ENCODE data around the gene FLNB.

FLNB gene

DNA sequence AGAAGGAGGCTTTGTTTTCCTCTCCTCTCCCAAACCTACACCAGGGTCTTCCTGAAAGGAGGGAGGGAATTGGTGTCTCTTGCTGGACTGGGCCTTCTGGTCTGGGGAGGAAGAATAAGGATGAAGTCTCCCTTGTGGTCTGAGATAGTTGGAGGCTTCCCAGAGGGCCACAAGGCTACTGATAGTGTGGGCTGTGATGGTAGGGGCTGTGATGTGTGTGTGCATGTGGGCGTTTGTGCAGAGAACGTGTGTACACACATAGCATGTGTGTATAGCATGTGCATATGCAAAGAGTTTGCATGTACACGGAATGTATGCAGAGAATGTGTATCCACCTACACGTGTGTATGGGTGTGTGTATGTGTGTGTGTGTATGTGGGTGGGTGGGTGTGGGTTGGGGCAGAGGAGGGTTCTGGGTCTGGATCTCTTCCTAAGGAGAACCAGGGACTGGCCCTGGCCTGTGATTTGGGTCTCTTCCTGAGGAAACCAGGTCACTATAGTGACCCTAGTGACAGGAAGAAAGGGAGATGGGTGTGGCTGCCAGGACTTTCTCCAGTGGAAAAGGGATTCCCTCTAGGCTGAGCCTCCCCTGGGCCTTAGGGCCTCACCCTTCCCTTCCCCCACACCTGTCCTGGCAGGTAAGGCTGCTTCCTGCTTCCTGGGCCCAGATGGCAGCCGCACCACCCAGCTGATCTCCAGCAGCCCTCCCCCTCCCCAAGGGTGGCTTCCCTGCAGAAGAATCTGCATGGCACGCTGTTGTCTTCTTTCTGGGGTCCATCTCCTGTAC lies 1.7 kb downstream of the FLNB start:
- DNase-seq (ENCODE audit: low read depth in 2 of 2) = no peak

DNA sequence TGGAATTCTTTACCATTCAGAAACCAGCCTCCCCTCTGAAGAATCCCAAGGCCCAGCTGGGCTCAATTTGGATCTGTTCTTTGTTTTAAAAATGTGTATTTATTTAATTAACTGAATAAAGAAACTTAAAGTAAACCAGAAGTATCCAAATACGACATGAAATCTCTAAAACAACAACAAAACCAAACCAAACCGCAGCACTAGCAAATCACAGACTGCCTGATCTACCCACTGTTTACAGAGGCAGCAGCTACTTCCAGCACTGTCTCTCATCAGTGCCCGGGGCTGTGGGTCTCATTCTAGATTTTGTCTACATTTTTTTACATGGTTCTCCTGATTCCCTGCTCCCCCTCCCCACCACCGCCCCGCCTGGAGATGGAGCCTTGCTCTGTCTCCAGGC lies 2.3 kb downstream of the FLNB start:
- DNase-seq (ENCODE audit: low read depth in 2 of 2) = no peak

DNA sequence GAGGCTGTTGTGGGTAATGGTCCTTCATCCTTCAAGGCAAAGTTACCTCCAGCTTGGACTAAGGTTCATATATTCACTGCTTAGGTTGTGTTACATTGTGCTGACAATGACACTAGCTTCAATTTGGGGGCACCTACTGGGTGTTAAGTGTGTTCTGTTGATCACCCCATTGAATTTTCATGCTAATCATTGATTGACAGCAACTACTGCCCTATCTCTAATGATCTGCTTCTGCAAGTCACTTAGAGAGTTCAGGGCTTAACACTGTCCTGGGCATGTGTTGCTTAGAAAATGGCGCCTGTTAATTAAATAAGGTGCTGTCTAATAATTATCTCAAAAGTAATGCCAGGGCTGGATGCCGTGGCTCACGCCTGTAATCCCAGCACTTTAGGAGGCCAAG lies 3.4 kb downstream of the FLNB start:
- DNase-seq (ENCODE audit: low read depth in 2 of 2) = no peak

DNA sequence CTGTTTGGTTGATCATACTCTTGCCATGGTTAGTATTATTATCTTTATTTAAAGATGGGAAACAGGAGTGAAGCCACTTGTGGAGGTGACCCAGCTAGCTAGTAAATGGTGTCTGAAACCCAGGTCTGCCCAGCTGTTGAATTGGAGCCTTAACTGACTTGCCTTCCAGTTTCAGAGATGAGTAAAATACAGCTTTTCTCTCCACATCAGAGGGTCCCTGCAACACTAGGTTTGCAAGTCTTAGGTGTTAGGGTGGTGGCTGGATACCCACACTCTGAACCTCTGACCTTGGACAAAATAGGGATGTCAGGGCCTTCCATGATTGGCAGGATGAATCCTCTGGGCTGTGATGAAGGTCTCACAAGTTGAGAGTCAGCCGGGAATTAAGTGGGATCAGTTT lies 4.1 kb downstream of the FLNB start:
- no peak for DNase-seq (ENCODE audit: low read depth in 2 of 2)

DNA sequence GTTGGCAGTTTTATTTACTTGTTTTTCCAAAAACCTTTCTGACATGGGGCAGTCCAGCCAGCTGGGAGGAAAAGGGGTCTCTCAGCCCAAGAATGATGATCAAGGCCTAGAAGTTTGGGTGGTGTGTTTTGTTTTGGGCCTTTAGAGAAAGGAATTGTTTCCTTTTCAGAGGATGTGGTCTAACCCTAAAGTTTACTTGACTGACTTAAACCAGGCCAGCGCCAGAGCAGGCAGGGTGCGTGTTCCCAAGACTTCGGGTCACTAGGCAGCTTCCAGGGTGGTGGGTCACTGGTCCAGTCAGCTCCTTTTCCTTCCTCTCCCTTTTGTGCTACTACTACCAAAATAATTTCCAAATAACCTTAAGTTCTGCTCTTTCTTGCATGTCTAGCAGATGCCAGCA lies 4.9 kb downstream of the FLNB start:
- DNase-seq (ENCODE audit: low read depth in 2 of 2) = no peak

DNA sequence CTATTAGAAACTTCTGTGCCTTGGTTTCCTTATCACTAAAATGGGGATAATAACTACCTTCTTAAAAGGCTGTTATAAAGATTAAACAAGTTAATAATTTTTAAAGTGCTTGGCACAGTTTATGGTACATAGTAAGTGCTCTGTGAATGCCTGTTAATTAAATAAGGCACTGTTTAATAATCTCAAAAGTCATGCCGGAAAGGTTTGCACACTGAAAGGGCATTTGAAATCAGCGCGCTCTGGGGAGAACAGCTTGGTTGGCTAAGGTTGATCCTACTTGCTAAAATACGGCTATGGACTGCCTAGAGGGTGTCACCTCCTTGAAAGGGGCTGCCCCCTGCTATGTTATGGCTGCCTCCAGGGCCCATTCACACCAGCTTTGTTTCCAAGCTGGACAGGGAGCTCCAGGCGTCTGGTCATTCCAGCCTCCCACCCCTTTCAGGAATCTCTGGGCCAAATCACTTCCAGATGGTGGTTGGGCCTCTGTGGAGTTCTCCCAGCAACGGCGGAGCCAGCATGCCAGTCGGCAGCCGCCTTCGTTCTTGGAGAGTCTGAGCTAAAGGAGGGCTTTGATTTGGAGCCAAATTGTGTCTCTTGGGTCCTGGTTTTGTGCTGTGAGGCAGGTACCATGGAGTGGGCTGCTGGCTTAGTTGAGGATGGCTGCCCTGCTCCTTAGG lies 5.9 kb downstream of the FLNB start:
- DNase-seq (ENCODE audit: low read depth in 2 of 2) = no peak

DNA sequence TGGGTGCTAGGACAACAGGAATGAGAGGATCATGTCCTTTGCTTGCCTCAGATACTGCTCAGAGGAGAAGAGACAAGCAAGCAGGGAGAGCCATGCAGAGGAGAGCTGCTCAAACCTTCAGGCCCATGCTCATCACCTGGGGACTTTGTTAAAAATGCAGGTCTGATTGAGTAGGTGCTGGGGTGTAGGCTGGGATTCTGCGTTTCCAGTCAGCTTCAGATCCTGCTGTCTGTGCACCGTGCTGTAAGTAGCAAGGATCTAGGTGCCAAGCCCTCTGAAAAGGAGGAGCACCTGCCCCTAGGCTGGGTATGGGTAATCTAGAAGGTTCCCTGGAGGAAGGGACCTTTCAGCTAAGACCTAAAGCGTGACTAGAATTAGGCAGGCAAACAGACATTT lies 7.3 kb downstream of the FLNB start:
- no peak for DNase-seq (ENCODE audit: low read depth in 2 of 2)

DNA sequence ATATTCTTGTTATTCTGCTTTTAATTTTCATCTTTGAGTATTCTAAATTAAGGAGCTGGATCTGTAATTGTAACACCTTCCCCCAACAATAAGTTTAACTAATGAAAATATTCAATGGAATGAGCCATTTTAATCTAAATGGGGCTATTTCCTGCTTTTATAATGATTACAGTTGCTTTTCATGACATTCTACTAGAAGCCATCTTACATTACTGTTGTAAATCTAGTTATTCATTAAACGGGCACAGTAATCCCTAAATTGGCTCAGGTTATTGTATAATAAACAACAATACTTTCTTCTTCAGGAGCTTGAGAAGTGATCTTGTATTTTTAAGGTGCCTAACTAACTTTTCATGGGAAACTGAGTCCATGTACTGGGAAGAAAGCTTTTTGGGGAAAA lies 8.5 kb downstream of the FLNB start:
- no peak for DNase-seq (ENCODE audit: low read depth in 2 of 2)

DNA sequence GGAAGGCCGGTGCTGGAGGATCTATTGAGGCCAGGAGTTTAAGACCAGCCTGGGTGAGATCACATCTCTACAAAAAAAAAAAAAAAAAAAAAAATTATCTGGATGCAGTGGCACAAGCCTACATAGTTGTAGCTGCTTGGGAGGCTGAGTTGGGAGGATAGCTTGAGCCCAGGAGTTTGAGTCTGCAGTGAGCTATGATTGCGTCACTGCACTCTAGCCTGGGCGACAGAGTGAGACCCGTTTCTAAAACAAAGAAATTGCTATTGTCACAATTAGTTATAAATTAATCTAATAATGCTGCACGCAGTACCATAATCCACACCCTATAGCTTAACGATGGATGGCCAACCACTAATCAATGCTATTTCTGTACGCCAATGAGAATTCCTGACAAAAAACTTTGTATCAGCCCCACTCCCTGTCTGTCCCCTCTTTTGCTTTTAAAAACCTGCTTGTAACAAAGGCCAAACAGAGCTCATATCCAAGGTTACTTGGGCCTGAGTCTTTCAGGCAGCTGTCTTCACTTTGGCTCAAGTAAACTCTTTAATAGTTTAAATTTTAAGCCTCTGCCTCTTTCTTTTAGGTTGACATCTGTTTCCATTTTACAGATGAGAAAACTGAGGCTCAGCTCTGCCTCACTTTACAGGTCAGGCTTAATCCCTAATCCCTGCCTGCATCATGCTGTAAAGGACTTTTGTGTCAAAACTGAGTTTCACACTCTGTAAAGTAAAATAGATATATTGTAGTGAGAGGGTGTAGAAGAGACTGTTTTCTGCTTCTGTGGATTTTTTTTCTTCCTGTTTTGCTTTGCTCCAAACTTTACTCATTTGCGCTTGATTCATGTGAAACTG lies 10.9 kb downstream of the FLNB start:
- no peak for DNase-seq (ENCODE audit: low read depth in 2 of 2)

DNA sequence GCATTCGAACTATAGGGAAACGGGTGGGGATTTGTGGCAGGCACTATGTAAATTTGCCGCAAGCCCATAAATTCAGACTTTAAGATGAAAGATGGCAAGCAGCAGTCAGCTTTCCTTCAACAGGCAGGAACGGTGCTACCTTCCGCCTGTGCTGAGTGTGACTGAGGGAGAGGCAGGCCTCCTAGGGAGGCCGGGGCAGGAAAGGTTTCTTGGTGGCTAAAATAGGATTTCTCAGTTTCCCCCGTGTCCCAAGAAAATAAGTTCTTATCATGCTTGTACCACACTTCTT lies 12.5 kb downstream of the FLNB start:
- no peak for DNase-seq (ENCODE audit: low read depth in 2 of 2)

DNA sequence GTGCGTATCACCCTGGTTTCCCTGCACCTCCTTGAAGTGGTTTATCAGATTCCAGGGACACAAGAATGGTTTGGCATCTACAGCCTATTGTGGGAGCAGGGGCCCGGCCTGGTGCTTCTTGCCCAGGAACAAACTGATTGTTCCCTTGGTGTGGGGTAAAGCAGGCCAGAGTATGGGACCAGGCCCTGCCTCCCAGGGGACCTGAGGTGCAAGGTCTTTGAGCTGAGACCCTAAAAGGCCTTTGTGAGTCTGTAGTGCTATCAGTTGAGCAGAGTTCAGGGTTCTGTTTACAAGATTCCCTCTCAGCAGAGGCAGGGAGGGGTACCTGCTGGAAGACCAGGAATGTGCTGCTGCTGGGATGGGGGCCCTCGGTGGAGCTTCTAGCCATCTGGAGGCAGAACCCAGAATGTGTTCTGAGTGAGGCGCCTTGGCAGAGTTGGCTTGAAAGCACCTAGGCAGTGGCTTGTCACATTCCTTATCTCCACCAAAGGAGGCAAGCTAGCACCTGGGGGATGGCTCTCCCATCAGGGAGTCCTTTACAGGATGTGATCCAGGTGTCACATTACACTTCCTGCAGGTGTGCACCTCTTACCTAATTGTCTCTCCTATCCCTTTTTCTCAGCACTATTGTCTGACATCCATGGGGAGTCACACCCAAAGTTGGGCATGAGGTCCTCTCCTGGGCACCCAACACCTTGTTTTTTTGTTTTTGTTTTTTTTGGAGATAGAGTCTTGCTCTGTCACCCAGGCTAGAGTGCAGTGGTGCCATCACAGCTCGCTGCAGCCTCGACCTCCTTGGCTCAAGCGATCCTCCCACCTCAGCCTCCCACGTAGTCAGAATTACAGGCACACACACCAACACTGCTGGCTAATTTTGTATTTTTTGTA lies 13.1 kb downstream of the FLNB start:
- DNase-seq (ENCODE audit: low read depth in 2 of 2) = no peak

DNA sequence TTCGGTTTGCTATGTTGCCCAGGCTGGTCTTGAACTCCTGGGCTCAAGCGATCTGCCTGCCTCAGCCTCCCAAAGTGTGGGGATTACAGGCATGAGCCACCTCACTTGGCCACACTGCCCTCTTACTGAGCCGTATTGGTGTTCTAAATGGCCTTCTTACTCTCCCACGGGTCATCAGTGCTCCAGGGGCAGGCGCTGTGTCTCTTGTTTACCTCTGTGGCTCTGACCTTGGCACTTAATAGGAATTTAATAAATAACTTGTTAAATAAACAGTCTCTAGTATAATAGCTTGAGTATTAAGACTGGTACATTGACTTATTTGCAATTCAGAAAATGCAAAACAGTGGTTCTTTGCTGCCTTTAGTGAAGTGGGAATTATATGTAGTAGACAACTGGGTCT lies 13.7 kb downstream of the FLNB start:
- DNase-seq (ENCODE audit: low read depth in 2 of 2) = no peak

DNA sequence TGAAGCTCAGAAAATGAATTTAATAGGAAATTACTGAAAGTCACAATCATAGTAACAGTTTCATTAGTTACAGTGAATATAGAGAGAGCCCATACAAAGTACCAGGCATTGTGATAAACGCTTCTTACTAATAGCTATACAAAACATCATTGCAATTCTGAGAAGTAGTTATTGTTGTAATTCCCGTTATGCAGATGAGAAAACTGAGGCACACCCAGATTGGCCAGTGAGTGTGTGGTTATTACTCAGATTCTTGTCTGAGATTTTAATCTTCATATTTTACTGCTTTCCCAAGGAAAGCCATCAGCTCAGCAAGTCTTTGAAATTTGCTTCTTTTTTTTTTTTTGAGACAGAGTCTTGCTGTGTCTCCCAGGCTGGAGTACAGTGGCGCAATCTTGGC lies 14.3 kb downstream of the FLNB start:
- no peak for DNase-seq (ENCODE audit: low read depth in 2 of 2)

DNA sequence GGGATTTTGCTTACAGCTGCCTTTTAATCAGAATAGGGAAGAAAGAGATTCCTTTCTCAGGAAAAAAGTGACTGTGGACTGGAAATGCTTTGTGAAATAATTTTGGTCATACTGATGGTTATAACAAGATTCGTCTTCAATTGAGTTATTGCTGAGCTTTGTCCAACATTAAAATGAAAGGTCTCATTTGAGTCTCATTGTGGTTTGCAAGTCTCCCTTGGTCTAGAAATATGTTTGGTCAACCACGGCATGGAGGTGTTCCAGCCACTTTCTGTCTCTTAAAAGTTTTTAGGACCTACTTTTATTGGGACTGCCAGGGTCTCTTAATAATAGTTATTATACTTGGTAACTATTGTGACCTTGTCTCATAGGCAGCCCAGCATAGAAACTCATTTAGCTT lies 15.3 kb downstream of the FLNB start:
- no peak for DNase-seq (ENCODE audit: low read depth in 2 of 2)

DNA sequence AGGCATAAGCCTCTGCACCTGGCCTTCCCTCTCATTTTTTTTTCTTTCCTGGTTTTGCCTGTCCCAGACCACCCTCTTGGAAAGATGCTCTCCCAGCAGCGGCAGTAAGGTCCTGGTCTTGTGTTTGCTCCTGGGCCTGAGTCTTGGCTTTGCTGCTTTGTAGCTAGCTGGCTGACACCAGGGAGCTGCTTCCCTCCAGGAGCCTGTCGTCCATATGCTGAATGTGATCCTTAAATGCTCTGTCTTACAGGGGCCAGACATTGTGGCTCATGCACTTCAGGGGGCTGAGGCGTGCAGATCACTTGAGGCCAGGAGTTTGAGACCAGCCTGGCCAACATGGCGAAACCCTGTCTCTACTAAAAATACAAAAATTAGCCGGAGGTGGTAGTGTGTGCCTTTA lies 17.2 kb downstream of the FLNB start:
- no peak for DNase-seq (ENCODE audit: low read depth in 2 of 2)

DNA sequence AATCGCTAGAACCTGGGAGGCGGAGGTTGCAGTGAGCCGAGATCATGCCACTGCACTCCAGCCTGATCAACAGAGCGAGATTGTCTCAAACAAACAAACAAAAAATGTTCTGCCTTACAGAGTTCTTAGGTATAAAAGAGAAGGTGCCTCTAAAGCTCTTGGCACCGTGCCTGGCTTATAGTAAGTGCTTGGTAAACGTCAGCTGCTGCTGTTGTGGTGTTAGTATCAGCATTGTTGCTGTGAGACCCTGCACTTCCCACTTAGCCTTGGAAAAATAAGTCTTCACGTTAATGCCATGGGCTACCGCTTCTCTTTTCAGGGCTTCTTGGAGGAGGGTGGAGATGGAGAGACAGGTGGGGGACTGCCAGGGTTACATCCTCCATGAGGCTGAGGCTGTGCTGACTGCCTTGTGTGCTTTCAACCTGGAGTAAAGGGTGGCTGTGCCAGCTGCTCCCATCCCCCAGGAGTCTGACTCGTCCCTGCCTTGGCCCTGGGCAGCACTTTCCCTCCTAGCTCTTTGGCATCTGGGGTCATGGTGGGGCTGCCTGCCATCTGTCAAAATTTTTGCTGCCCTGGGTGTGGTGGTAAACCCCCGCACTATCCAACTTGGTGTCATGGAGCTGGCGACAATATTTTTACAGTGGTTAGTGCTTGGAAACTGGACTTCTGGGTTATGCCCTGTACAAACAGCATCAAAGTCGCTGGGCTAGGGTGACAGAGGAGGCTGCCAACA lies 17.8 kb downstream of the FLNB start:
- DNase-seq (ENCODE audit: low read depth in 2 of 2) = no peak

DNA sequence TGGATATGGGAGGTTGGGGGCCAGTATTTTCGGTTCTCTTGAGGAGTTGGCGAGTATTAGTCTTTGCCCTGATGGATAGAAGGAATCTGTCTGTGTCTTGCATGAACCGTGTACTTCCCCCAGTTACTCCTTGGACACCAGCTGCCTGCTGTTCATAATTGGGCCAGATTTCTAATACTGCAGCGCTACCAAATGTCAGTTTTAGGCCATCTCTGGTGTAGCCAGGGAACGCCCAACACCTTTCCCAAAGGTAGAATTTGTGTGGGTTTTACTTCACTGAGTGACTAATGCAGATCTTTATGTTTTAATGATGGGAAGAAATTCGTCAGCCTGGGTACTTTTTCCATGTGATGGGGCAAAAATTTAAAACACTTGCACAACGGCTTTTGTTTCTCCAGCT lies 18.4 kb downstream of the FLNB start:
- no peak for DNase-seq (ENCODE audit: low read depth in 2 of 2)

DNA sequence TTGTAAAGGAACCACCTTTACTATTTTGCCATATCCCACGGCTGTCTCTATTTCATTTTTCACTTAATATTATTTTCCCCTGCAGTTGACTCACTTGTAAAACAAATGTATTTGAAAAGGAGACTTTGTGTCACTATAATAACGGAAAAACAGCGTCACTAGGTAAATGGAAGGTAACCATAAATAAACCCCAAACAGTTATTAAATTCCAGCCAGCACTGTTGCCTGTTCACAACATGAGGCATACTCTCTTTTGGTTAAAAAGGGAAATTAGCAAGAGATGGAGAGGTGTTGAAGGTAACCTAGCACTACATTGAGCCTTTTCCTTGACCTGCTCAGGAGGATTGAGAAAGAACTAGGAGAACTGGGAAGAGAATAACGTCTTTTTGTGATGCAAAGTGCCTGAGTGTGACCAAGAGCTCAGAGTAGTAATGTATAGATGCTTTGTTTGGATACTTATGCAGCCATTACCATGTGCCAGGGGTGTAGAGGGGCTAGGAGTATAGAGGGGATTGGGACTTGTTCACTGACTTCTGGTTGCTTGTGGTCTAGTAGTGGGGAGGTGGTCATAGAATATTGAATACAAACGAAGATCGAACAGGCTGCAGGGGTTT lies 19.6 kb downstream of the FLNB start:
- DNase-seq (ENCODE audit: low read depth in 2 of 2) = no peak

DNA sequence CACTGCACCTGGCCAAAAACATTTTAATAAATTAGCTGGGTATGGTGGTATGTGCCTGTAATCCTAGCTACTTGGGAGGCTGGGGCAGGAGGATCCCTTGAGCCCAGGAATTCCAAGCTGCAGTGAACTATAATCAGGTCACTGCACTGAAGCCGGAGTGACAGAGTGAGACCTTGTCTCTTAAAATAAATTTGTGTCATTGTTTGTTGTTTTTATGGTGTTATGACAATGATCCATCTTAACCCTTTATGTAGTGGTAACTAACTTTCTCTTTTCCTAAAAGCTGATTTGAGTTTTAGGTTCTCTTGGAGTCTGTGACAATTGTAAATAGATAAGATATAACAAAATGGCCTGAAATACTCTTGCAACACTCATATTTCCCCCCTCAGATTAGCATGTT lies 20.7 kb downstream of the FLNB start:
- no peak for DNase-seq (ENCODE audit: low read depth in 2 of 2)

DNA sequence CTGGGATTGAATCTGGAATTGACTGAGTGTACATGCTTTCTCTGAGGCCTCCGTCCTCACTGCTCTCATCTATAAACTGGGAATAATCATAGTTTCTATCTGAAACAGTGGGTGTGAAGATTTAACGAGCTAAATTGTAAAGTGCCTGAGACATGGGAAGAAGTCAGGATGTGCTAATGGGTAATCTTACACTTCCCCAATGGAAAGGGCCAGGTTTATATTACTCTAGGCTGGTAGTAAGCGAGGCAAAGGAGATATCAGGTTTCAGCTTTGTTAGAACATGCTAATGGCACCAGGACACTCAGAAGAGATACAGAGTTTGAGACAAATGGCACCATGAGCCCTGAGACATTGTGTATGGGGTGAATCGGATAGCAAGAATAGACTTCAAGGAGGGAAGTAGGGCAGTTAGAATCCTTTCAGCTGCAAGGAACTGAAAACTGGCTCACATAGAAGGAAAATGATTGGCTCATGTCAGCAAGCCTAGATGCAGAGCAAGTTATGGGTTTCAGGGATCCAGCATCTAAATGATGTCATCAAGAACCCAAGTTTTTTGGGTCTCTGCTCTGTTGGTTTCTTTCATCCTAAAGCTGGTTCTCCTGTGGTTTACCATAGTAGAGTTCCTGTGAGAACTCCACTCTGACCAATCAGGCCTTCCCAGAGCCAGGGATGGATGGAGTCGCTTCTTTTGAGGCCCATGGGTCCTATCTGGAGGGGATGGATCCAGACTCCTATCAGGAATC lies 21.8 kb downstream of the FLNB start:
- DNase-seq (ENCODE audit: low read depth in 2 of 2) = no peak
